HG02970 (cell line): ENCODE measurements around the gene NPBWR2.

Experiments used
- ATAC-seq: cut with Tn5 transposase; IDR thresholded peaks from one replicate; pipeline ENCODE4 v1.9.1; 2021; ENCODE audit warnings: mild to moderate bottlenecking, moderate library complexity, moderate number of reproducible peaks; ENCODE audit not compliant: unreplicated experiment, low FRiP score

Gene NPBWR2

GRCh38 chr20:64063389-64064144, 43.8 kb downstream of the NPBWR2 start:
- peak; percentile 7 for ATAC-seq

- ATAC-seq, result peak; percentile 90
These were observed 44.6 kb downstream of the NPBWR2 start, which contains the start of gene TCEA2 for GRCh38 chr20:64062596-64063388. Gene TCEA2, plus strand, starts transcription at chr20:64063198. Its CDS starts 115 bp downstream, at chr20:64063313.

DNA sequence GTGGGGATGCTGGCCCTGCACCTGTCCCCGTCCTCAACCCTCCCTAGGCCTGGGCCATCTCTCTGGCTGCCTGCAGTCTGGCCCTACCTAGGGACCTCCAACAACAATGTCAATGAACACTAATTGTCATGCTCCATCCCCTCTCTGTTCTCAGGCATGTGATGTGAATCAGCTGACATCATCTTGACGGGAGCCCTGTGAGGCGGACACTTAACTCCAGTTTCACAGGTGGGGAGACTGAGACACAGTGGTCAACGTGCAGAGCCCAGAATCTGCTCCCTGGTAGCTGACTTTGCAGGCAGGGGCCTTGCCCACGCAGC, 45.1 kb downstream of the NPBWR2 start:
- ATAC-seq, result no peak

DNA sequence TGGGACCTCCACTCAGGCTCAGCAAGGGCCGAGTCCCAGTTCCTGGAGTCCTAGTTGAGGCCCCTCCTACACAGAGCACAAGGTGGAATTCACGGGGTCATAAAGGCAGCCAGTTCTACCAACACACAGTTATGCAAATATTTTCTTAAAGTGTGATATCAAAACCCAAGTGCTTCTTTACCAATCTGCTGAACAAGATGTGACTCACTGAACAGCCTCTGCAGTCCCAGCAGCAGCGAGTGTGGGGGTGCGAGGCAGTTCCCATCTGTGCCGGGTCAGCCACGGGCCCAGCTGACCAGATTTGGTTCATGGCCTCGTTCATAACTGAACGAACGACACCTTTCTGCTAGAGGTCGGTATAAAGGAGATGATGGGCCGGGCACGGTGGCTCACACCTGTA, 48.8 kb downstream of the NPBWR2 start:
- no peak for ATAC-seq

GRCh38 chr20:64057628-64058498, 49.5 kb downstream of the NPBWR2 start:
- ATAC-seq, result no peak

- ATAC-seq, result no peak
These were observed 50.3 kb downstream of the NPBWR2 start for GRCh38 chr20:64056889-64057627.

GRCh38 chr20:64056639-64056888, 50.8 kb downstream of the NPBWR2 start:
- ATAC-seq, result no peak

- ATAC-seq, result no peak
These were observed 51.3 kb downstream of the NPBWR2 start for GRCh38 chr20:64055893-64056638.

DNA sequence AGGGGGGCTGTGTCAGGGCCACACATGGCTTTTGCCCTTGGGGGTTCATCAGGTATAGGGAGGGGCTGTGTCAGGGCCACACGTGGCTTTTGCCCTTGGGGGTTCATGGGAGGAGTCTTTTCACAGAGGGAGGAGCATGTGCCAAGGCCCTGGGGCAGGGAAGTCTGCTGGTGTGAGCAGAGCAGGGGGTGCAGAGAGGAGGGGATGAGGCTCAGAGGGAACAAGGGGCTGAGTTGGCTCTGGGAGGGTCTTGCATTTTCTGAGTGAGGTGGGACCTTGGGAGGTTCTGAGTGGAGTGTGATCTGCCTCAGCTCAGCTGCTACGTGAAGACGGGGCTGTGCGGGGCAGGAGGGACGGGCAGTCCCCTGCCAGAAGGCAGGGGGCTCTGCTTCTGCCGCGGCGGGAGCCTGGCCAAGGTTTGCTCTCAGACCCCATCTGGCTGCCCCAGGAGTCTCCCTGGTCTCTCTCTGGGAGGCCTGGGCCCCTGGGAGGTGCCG, 51.9 kb downstream of the NPBWR2 start:
- no peak for ATAC-seq

DNA sequence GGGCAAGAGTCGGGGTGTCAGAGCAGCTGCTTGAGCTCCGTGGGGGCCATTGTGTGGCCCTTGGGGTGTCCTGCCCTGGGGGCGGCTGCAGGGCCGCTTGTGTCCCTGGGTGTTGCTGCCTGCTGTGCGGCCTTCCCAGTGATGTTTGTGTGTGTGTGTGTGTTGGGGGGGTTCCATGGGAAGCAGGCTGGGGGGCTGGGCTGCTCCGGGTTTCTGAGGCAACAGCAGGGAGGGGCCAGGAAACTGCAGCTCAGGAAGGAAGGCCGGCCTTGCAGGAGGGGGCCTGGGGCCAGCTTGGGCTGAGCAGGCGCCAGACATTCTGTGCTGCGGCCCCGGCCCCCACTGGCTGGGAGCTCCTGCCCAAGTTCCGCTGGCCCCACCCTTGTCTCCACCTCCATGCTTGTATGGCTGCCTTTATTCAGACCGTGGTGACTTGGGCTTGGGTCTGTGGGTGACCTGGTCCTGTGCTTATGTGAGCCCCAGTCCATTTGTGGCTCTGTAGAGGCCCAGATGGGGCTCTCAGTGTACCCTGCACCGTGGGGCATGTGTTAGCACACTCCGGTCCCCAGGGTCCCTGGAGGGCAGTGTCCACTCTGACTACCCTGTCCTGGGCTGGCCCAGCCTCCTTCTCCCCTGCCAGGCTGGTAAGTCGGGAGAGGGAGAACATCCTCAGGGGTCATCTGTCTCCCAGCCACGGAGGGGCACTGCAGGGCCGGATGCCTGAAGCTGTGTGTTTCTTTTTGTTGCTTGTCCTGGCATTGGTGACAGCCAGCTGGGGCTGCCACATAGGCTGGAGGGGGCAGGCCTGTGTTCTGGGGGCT, 53.3 kb downstream of the NPBWR2 start:
- no peak for ATAC-seq
